Fibroblast of lung (primary cell): ENCODE results near the gene EPM2AIP1. TPM values are rescaled to one million over a fixed set of nuclear protein-coding genes. Genes with fewer than 3 reads are reported as not detected.

Source experiments
- DNase-seq, 2 donors: peaks; one replicate each; pipeline versions ENCODE4 v3.0.0 to v3.0.0-alpha.2; 2010; ENCODE audit warnings: low read depth in 2 of 2
- H2AFZ ChIP-seq: 2 replicates; pipeline ENCODE4 v1.5.1; 2012; ENCODE audit warnings: low read length, control low read depth, inconsistent platforms
- H3K27ac ChIP-seq: 2 replicates; pipeline ENCODE4 v1.5.1; 2011; ENCODE audit warnings: low read length, control low read depth; ENCODE audit not compliant: insufficient read depth
- H3K27me3 ChIP-seq: 2 replicates; pipeline ENCODE4 v1.5.1; 2011; ENCODE audit warnings: mild to moderate bottlenecking, low read length; ENCODE audit not compliant: control insufficient read depth, insufficient read depth
- H3K36me3 ChIP-seq: 2 replicates; pipeline ENCODE4 v1.5.1; 2011; ENCODE audit warnings: low read length; ENCODE audit not compliant: control insufficient read depth, insufficient read depth
- H3K4me1 ChIP-seq: 2 replicates; pipeline ENCODE4 v1.5.1; 2011; ENCODE audit warnings: low read length; ENCODE audit not compliant: control insufficient read depth, insufficient read depth; ENCODE audit errors: extremely low read depth
- H3K4me2 ChIP-seq: 2 replicates; pipeline ENCODE4 v1.5.1; 2011; ENCODE audit warnings: low read length, control low read depth; ENCODE audit not compliant: insufficient read depth; ENCODE audit errors: extremely low read depth
- H3K4me3 ChIP-seq, 4 experiments: fragments of 200-600 bp in 1 of 4; sonication (generic) in 1 of 4; replicated peaks in 1 of 4; 2 replicates each; pipeline ENCODE4 v1.5.1; 2011 to 2016; ENCODE audit warnings: low read length in 4 of 4, low read depth in 3 of 4, mild to moderate bottlenecking in 3 of 4, control low read depth in 2 of 4, inconsistent platforms in 1 of 4, mixed read lengths in 1 of 4; ENCODE audit not compliant: insufficient read depth in 1 of 4; ENCODE audit errors: control extremely low read depth in 1 of 4
- H3K79me2 ChIP-seq: 2 replicates; pipeline ENCODE4 v1.5.1; 2012; ENCODE audit warnings: mild to moderate bottlenecking, low read length, inconsistent platforms; ENCODE audit not compliant: control insufficient read depth, insufficient read depth
- H3K9ac ChIP-seq: 2 replicates; pipeline ENCODE4 v1.5.1; 2011; ENCODE audit warnings: mild to moderate bottlenecking, low read length, control low read depth; ENCODE audit not compliant: insufficient read depth
- H3K9me3 ChIP-seq: 2 replicates; pipeline ENCODE4 v1.5.1; 2012; ENCODE audit warnings: low read depth, low read length; ENCODE audit not compliant: control insufficient read depth, insufficient read depth
- H4K20me1 ChIP-seq: 2 replicates; pipeline ENCODE4 v1.5.1; 2011; ENCODE audit warnings: low read length; ENCODE audit not compliant: control insufficient read depth, insufficient read depth; ENCODE audit errors: extremely low read depth
- EZH2 ChIP-seq: IDR thresholded peaks from 2 replicates; pipeline ENCODE4 v1.5.1; 2012; ENCODE audit warnings: low read length, control low read depth, mild to moderate bottlenecking; ENCODE audit errors: missing control alignments
- polyA plus RNA-seq, 2 donors: library from polyadenylated mRNA; depleted of rRNA in 1 of 2; stranded (reverse) in 1 of 2; unstranded in 1 of 2; fragments of >200 nt; gene quantifications; 2 replicates each; pipeline ENCODE4 v1.2.1, GENCODE V29; 2011 to 2012; ENCODE audit warnings: missing spikeins in 1 of 2
- total RNA-seq: library from RNA; depleted of rRNA; stranded (reverse); fragments of >200 nt; gene quantifications from 2 replicates; pipeline ENCODE4 v1.2.1, GENCODE V29; 2014
- TF ChIP-seq, protein P1 (sequence below), 2 donors: IDR thresholded peaks in 1 of 2; conservative IDR thresholded peaks in 1 of 2; 1 replicate in 1 of 2; 2 replicates in 1 of 2; pipeline ENCODE4 v1.5.1; 2011 to 2012; ENCODE audit warnings: low read length in 2 of 2, control low read depth in 1 of 2, inconsistent platforms in 1 of 2, low read depth in 1 of 2, mild to moderate bottlenecking in 1 of 2

EPM2AIP1 gene
- total and polyA plus RNA-seq, 2 donors (not counting 1 experiment from before 2014, with no cell fraction given), result 12.9 to 18.7 TPM

DNA sequence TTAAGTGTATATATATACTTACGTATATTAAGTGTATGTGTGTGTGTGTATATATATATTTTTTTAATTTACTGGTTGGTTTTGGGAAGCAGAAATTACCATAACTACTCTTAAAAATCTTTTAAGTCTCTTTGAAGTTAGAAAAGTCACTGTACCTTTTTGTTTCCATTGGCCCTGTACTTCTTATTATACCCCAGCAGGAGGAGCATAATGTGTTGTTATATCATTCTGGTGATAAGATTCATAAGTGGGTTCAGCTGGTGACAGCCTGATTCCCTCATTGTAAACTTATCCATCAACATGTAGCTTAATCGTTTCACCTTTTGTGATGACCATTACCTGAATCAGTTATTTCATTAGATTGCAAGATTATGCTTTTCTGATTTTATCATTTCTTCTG lies 31.2 kb upstream of the EPM2AIP1 start:
- DNase-seq, result peak; percentile 15 to 43
- TF ChIP-seq EZH2, result no peak
- TF ChIP-seq, protein P1, sequence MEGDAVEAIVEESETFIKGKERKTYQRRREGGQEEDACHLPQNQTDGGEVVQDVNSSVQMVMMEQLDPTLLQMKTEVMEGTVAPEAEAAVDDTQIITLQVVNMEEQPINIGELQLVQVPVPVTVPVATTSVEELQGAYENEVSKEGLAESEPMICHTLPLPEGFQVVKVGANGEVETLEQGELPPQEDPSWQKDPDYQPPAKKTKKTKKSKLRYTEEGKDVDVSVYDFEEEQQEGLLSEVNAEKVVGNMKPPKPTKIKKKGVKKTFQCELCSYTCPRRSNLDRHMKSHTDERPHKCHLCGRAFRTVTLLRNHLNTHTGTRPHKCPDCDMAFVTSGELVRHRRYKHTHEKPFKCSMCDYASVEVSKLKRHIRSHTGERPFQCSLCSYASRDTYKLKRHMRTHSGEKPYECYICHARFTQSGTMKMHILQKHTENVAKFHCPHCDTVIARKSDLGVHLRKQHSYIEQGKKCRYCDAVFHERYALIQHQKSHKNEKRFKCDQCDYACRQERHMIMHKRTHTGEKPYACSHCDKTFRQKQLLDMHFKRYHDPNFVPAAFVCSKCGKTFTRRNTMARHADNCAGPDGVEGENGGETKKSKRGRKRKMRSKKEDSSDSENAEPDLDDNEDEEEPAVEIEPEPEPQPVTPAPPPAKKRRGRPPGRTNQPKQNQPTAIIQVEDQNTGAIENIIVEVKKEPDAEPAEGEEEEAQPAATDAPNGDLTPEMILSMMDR (conservative IDR thresholded peaks at IDR 0.05 in 1 of 2, IDR thresholded peaks at IDR 0.05 in 1 of 2; ENCODE audit: low read depth in 1 of 2, low read length in 2 of 2), result peak; percentile 16 to 45
- Histone ChIP-seq H3K79me2 (no peaks in the 10 kb centered on the region), H3K4me3 (no peak overlapping the region), H4K20me1 (no peaks in the 10 kb centered on the region), H3K27ac (no peak overlapping the region), H3K36me3 (peaks cover 19% of the 10 kb centered on the region), H3K9ac (no peak overlapping the region), H3K27me3 (no peaks in the 10 kb centered on the region), H2AFZ (no peak overlapping the region), H3K4me2 (no peak overlapping the region), H3K9me3 (no peaks in the 10 kb centered on the region), H3K4me1 (no peaks in the 10 kb centered on the region)

DNA sequence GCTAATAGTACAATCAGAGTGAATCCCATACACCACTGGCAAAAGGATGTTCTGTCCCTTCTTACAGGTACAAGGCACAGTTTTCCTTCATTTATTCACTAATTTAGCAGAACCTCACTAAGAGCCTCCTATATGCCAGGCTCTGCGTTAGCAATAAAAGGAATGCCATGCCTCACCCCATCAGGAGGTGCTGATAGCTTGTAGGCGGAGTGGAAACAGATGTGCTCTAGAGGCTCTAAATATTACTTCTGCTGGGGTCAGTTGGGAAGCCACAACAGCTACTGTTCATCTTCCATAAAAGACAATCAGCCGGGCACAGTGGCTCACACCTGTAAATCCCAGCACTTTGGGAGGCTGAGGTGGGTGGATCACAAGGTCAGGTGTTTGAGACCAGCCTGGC lies 24.8 kb upstream of the EPM2AIP1 start:
- peaks cover 7% of the 10 kb centered on the region for H3K36me3 ChIP-seq
- no peak overlapping the region for H3K4me3 ChIP-seq
- no peaks in the 10 kb centered on the region for H3K9me3 ChIP-seq
- no peaks in the 10 kb centered on the region for H3K79me2 ChIP-seq
- H4K20me1 ChIP-seq, result no peaks in the 10 kb centered on the region
- no peaks in the 10 kb centered on the region for H3K4me1 ChIP-seq
- no peak overlapping the region for H2AFZ ChIP-seq
- no peak overlapping the region for H3K27ac ChIP-seq
- H3K27me3 ChIP-seq, result no peaks in the 10 kb centered on the region
- H3K9ac ChIP-seq, result no peak overlapping the region
- TF ChIP-seq EZH2, result no peak
- TF ChIP-seq, protein P1 (conservative IDR thresholded peaks at IDR 0.05 in 1 of 2, IDR thresholded peaks at IDR 0.05 in 1 of 2; ENCODE audit: low read depth in 1 of 2, low read length in 2 of 2), result no peak
- H3K4me2 ChIP-seq, result no peak overlapping the region
- no peak for DNase-seq

DNA sequence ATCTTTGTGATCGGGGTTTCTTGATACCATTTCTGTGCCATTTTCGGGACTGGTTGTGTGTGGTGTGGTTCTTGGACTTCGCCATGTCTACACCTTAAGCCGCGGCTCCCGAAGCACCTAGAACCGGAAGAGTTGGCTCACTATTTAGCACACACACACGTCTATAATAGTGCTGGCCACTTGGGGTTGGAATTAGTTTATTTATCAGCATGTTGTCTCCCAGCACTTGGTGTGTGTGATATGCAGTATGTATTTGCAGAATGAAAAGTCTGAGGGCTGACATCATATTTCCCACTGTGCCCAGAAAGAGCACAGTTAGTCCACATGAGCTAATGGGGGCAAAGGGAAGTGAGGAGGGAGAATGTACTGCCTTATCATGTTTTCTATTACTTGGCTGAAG lies 24.0 kb upstream of the EPM2AIP1 start:
- Histone ChIP-seq H4K20me1 (no peaks in the 10 kb centered on the region), H3K9me3 (no peaks in the 10 kb centered on the region), H3K36me3 (peaks cover 9% of the 10 kb centered on the region), H3K79me2 (no peaks in the 10 kb centered on the region), H3K27ac (no peak overlapping the region), H3K9ac (no peak overlapping the region), H3K27me3 (no peaks in the 10 kb centered on the region), H2AFZ (no peak overlapping the region), H3K4me3 (no peak overlapping the region), H3K4me2 (no peak overlapping the region), H3K4me1 (no peaks in the 10 kb centered on the region)
- no peak for TF ChIP-seq EZH2
- TF ChIP-seq, protein P1 (conservative IDR thresholded peaks at IDR 0.05 in 1 of 2, IDR thresholded peaks at IDR 0.05 in 1 of 2; ENCODE audit: low read depth in 1 of 2, low read length in 2 of 2), result no peak
- no peak for DNase-seq
